HCT116 (cell line): ENCODE data around the gene KDM3B. TPM values are rescaled to one million over a fixed set of nuclear protein-coding genes. Genes with fewer than 3 reads are reported as not detected.

ENCODE experiments used
- ATAC-seq: fragments of 200-7000 bp; cut with Tn5 transposase; 2 replicates; pipeline ENCODE4 v1.9.1; 2020; ENCODE audit warnings: mild to moderate bottlenecking, moderate library complexity
- BruUV-seq: library from RNA; stranded (reverse); fragments of 400-500 nt; replicated peaks from 2 replicates; lab custom pipeline; 2021; lab: Mats Ljungman, UMichigan
- CTCF ChIA-PET: fragments of 300-600 bp; sonication (Branson Sonifier 250); formaldehyde crosslinking; loops from one replicate; lab custom pipeline; 2021; ENCODE audit warnings: antibody characterized with exemption; lab: Charles Lee
- POLR2A ChIA-PET: fragments of 300-600, 350-600 bp; sonication (Branson Sonifier 250); formaldehyde crosslinking; loops from one replicate; lab custom pipeline; 2021; ENCODE audit warnings: antibody characterized with exemption; lab: Charles Lee
- RAD21 ChIA-PET, 2 experiments: fragments of 300-600 bp; sonication (Branson Sonifier 250); formaldehyde crosslinking; loops; one replicate each; lab custom pipeline; 2023; ENCODE audit warnings: low total read pairs in 2 of 2; ENCODE audit not compliant: uncharacterized antibody in 2 of 2, unreplicated experiment in 2 of 2, low non-redundant PET in 1 of 2; lab: Charles Lee
- DNase-seq: peaks from one replicate; pipeline ENCODE4 v3.0.0-alpha.2; 2010; ENCODE audit warnings: low read depth, low spot score
- H2AFZ ChIP-seq: fragments of 200-600 bp; shearing (Covaris generic), sonication (generic); 2 replicates; pipeline ENCODE4 v1.6.1; 2017; ENCODE audit warnings: low read depth, mixed run types, mixed read lengths, antibody characterized with exemption, low read length; ENCODE audit not compliant: poor library complexity, severe bottlenecking
- H3K27ac ChIP-seq: 2 replicates; pipeline ENCODE4 v1.5.1; 2012; ENCODE audit warnings: low read depth, low read length
- H3K27me3 ChIP-seq: fragments of 200-600 bp; sonication (generic); 2 replicates; pipeline ENCODE4 v1.6.1; 2016; ENCODE audit warnings: mixed run types, low read length, mixed read lengths; ENCODE audit not compliant: insufficient read depth
- H3K36me3 ChIP-seq, 2 experiments: fragments of 200-500 bp in 1 of 2; fragments of 200-600 bp in 1 of 2; sonication (Bioruptor generic) in 1 of 2; sonication (generic) in 1 of 2; 2 replicates each; pipeline versions ENCODE4 v1.5.1 to v1.6.1; 2014 to 2016; ENCODE audit warnings: low read length in 2 of 2, inconsistent platforms in 1 of 2, mixed read lengths in 1 of 2, mixed run types in 1 of 2; ENCODE audit not compliant: insufficient read depth in 2 of 2, control insufficient read depth in 1 of 2
- H3K4me1 ChIP-seq, 2 experiments: fragments of 200-600 bp in 1 of 2; sonication (generic) in 1 of 2; 2 replicates each; pipeline versions ENCODE4 v1.5.1 to v1.6.1; 2012 to 2017; ENCODE audit warnings: low read length in 2 of 2, inconsistent platforms in 1 of 2, mild to moderate bottlenecking in 1 of 2, mixed read lengths in 1 of 2, mixed run types in 1 of 2, moderate library complexity in 1 of 2; ENCODE audit not compliant: insufficient read depth in 2 of 2, control insufficient read depth in 1 of 2
- H3K4me2 ChIP-seq: fragments of 200-600 bp; sonication (generic); 2 replicates; pipeline ENCODE4 v1.6.1; 2017; ENCODE audit warnings: mixed run types, low read length, mixed read lengths
- H3K4me3 ChIP-seq, 2 experiments: fragments of 200-600 bp in 1 of 2; sonication (generic) in 1 of 2; replicated peaks in 1 of 2; 2 replicates each; pipeline ENCODE4 v1.5.1; 2011 to 2016; ENCODE audit warnings: low read length in 2 of 2, control low read depth in 1 of 2, low read depth in 1 of 2, mild to moderate bottlenecking in 1 of 2, mixed read lengths in 1 of 2, mixed run types in 1 of 2
- H3K79me2 ChIP-seq: fragments of 200-600 bp; sonication (generic); 2 replicates; pipeline ENCODE4 v1.6.1; 2017; ENCODE audit warnings: mild to moderate bottlenecking, mixed run types, low read length, moderate library complexity, mixed read lengths; ENCODE audit not compliant: insufficient read depth
- H3K9ac ChIP-seq: fragments of 200-600 bp; sonication (generic); 2 replicates; pipeline ENCODE4 v1.6.1; 2016; ENCODE audit warnings: low read length, mixed read lengths
- H3K9me2 ChIP-seq: fragments of 200-600 bp; sonication (generic), shearing (Covaris generic); 2 replicates; pipeline ENCODE4 v1.6.1; 2017; ENCODE audit warnings: mixed run types, mild to moderate bottlenecking, moderate library complexity; ENCODE audit not compliant: insufficient read depth
- H3K9me3 ChIP-seq, 2 experiments: fragments of 200-500 bp in 1 of 2; fragments of 200-600 bp in 1 of 2; sonication (Bioruptor generic) in 1 of 2; sonication (generic) in 1 of 2; 2 replicates each; pipeline ENCODE4 v1.6.1; 2014 to 2017; ENCODE audit warnings: low read length in 2 of 2, mixed read lengths in 2 of 2, inconsistent platforms in 1 of 2, low read depth in 1 of 2, mild to moderate bottlenecking in 1 of 2, mixed run types in 1 of 2, moderate library complexity in 1 of 2; ENCODE audit not compliant: control insufficient read depth in 1 of 2, insufficient read depth in 1 of 2
- H4K20me1 ChIP-seq: fragments of 200-600 bp; sonication (generic), shearing (Covaris generic); 2 replicates; pipeline ENCODE4 v1.6.1; 2017; ENCODE audit warnings: mixed run types, mild to moderate bottlenecking, moderate library complexity; ENCODE audit not compliant: insufficient read depth
- CEBPB ChIP-seq: IDR thresholded peaks from 2 replicates; pipeline ENCODE4 v1.6.1; 2012; ENCODE audit warnings: low read depth
- CTCF ChIP-seq, 3 experiments: fragments of 200-600 bp in 1 of 3; sonication (generic) in 1 of 3; IDR thresholded peaks in 2 of 3; conservative IDR thresholded peaks in 1 of 3; 2 replicates each; pipeline ENCODE4 v1.5.1; 2012 to 2017; ENCODE audit warnings: low read depth in 2 of 3, low read length in 2 of 3, antibody characterized with exemption in 1 of 3, borderline replicate concordance in 1 of 3, control low read depth in 1 of 3, mild to moderate bottlenecking in 1 of 3, mixed read lengths in 1 of 3, mixed run types in 1 of 3, moderate library complexity in 1 of 3; ENCODE audit not compliant: insufficient read depth in 1 of 3
- ELF1 ChIP-seq: IDR thresholded peaks from 2 replicates; pipeline ENCODE4 v1.6.1; 2012; ENCODE audit warnings: low read depth, borderline replicate concordance
- EZH2 ChIP-seq: fragments of 200-600 bp; sonication (generic); IDR thresholded peaks from 2 replicates; pipeline ENCODE4 v1.6.1; 2017; ENCODE audit warnings: antibody characterized with exemption, mixed run types
- EZH2phosphoT487 ChIP-seq: fragments of 200-600 bp; IDR thresholded peaks from 2 replicates; pipeline ENCODE4 v1.6.1; 2018; ENCODE audit warnings: antibody characterized with exemption, borderline replicate concordance
- FOSL1 ChIP-seq: IDR thresholded peaks from 2 replicates; pipeline ENCODE4 v1.6.1; 2012; ENCODE audit warnings: low read depth
- JUND ChIP-seq: IDR thresholded peaks from 2 replicates; pipeline ENCODE4 v1.6.1; 2012
- POLR2A ChIP-seq: IDR thresholded peaks from 2 replicates; pipeline ENCODE4 v1.7.0; 2011; ENCODE audit warnings: borderline replicate concordance; ENCODE audit not compliant: insufficient read depth, insufficient read length; ENCODE audit errors: extremely low read depth
- POLR2AphosphoS5 ChIP-seq: IDR thresholded peaks from 2 replicates; pipeline ENCODE4 v1.6.1; 2011; ENCODE audit warnings: mild to moderate bottlenecking, low read depth, low read length, moderate library complexity
- RAD21 ChIP-seq: IDR thresholded peaks from 2 replicates; pipeline ENCODE4 v1.6.1; 2012; ENCODE audit warnings: low read depth, mild to moderate bottlenecking
- REST ChIP-seq: IDR thresholded peaks from 2 replicates; pipeline ENCODE4 v1.6.1; 2012; ENCODE audit warnings: low read depth
- SRF ChIP-seq: IDR thresholded peaks from 2 replicates; pipeline ENCODE4 v1.6.1; 2012; ENCODE audit warnings: low read depth
- YY1 ChIP-seq: IDR thresholded peaks from 2 replicates; pipeline ENCODE4 v1.6.1; 2011; ENCODE audit warnings: low read length, low read depth, moderate library complexity, mild to moderate bottlenecking; ENCODE audit not compliant: insufficient replicate concordance; ENCODE audit errors: extremely low read depth
- intact Hi-C: fragments of 100-400 bp; cut with micrococcal nuclease; formaldehyde crosslinking; loops from 2 replicates; pipeline ENCODE4 v1.10.0; 2022
- total RNA-seq: library from RNA; stranded (reverse); gene quantifications from one replicate; pipeline ENCODE4 v1.2.1, GENCODE V29; 2021; ENCODE audit not compliant: unreplicated experiment
- TF ChIP-seq, protein P1 (sequence below): IDR thresholded peaks from 2 replicates; pipeline ENCODE4 v1.6.1; 2012
- TF ChIP-seq, protein P2 (sequence below): IDR thresholded peaks from 2 replicates; pipeline ENCODE4 v1.6.1; 2012

Gene KDM3B
- total RNA-seq, 1 experiment from 2014 or later: 65.1 TPM

GRCh38 chr5:138366632-138367382, 14.3 kb downstream of the KDM3B start:
- Histone ChIP-seq H3K36me3 (no peaks in the 10 kb centered on the region), H3K9me2 (no peaks in the 10 kb centered on the region), H2AFZ (no peak overlapping the region), H3K4me1 (no peaks in the 10 kb centered on the region), H3K9me3 (no peaks in the 10 kb centered on the region), H3K27me3 (no peaks in the 10 kb centered on the region), H3K4me2 (no peak overlapping the region), H3K79me2 (peaks cover 94% of the 10 kb centered on the region), H3K9ac (no peak overlapping the region), H3K4me3 (no peak overlapping the region), H3K27ac (no peak overlapping the region), H4K20me1 (no peaks in the 10 kb centered on the region)
- ATAC-seq (no peak), DNase-seq (no peak)
- intact Hi-C loops: no loop called here
- POLR2A ChIA-PET: interaction anchor here (0.6 kb wide), 1 partner anchor 157 kb away, joined by 3 read pairs; no protein-coding TSS in a partner anchor
- RAD21 ChIA-PET: no interaction called here
- TF ChIP-seq CEBPB (no peak), POLR2AphosphoS5 (no peak), EZH2phosphoT487 (no peak), FOSL1 (no peak), ELF1 (no peak), JUND (no peak), POLR2A (no peak), RAD21 (no peak), SRF (no peak), YY1 (no peak), REST (no peak), EZH2 (no peak), CTCF (IDR thresholded peaks at IDR 0.05 in 2 of 3, conservative IDR thresholded peaks at IDR 0.05 in 1 of 3; ENCODE audit: borderline replicate concordance in 1 of 3, insufficient read depth in 1 of 3, low read depth in 2 of 3, low read length in 2 of 3) (no peak)
- TF ChIP-seq, protein P1, sequence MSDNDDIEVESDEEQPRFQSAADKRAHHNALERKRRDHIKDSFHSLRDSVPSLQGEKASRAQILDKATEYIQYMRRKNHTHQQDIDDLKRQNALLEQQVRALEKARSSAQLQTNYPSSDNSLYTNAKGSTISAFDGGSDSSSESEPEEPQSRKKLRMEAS: no peak
- TF ChIP-seq, protein P2, sequence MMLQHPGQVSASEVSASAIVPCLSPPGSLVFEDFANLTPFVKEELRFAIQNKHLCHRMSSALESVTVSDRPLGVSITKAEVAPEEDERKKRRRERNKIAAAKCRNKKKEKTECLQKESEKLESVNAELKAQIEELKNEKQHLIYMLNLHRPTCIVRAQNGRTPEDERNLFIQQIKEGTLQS: no peak
- no TSS peak for BruUV-seq
- CTCF ChIA-PET: interaction anchor here (0.8 kb wide), 1 partner anchor 13 kb away, joined by 3 read pairs; no protein-coding TSS in a partner anchor
